BJ (cell line): ENCODE results near the gene LRMDA. TPM values are rescaled to one million over a fixed set of nuclear protein-coding genes. Genes with fewer than 3 reads are reported as not detected.

Experiments used
- CTCF ChIA-PET: fragments of 350-600 bp; formaldehyde crosslinking; extraction: SDS; loops from one replicate; lab custom pipeline; 2021; ENCODE audit warnings: antibody characterized with exemption, inconsistent platforms; lab: Yijun Ruan, JAX
- POLR2A ChIA-PET: fragments of 300-600 bp; sonication (Branson Sonifier 250); formaldehyde crosslinking; extraction: SDS; loops from one replicate; lab custom pipeline; 2021; ENCODE audit warnings: antibody characterized with exemption; lab: Charles Lee
- DNase-seq: peaks from one replicate; pipeline ENCODE4 v3.0.0-alpha.2; 2011; ENCODE audit warnings: low read depth
- H3K27me3 ChIP-seq: 2 replicates; pipeline ENCODE4 v1.6.0; 2011; ENCODE audit warnings: low read length; ENCODE audit not compliant: control insufficient read depth, insufficient read depth
- H3K36me3 ChIP-seq: 2 replicates; pipeline ENCODE4 v1.5.1; 2011; ENCODE audit warnings: low read length; ENCODE audit not compliant: control insufficient read depth, insufficient read depth
- H3K4me3 ChIP-seq: 2 replicates; pipeline ENCODE4 v1.5.1; 2011; ENCODE audit warnings: low read depth, mild to moderate bottlenecking, control low read depth, low read length
- polyA plus RNA-seq: library from polyadenylated mRNA; depleted of rRNA; stranded (reverse); fragments of >200 nt; gene quantifications from 2 replicates; pipeline ENCODE4 v1.2.3, GENCODE V29; 2011
- TF ChIP-seq, protein P1 (sequence below): IDR thresholded peaks from 2 replicates; pipeline ENCODE4 v1.5.1; 2011; ENCODE audit warnings: low read depth, mild to moderate bottlenecking, control low read depth, inconsistent platforms, low read length, moderate library complexity; ENCODE audit not compliant: insufficient read depth

Gene LRMDA
- polyA plus RNA-seq, 1 experiment = not detected

- POLR2A ChIA-PET = interaction anchor here (0.6 kb wide), 1 partner anchor 18 kb away, joined by 5 read pairs; no protein-coding TSS in a partner anchor
- TF ChIP-seq, protein P1, sequence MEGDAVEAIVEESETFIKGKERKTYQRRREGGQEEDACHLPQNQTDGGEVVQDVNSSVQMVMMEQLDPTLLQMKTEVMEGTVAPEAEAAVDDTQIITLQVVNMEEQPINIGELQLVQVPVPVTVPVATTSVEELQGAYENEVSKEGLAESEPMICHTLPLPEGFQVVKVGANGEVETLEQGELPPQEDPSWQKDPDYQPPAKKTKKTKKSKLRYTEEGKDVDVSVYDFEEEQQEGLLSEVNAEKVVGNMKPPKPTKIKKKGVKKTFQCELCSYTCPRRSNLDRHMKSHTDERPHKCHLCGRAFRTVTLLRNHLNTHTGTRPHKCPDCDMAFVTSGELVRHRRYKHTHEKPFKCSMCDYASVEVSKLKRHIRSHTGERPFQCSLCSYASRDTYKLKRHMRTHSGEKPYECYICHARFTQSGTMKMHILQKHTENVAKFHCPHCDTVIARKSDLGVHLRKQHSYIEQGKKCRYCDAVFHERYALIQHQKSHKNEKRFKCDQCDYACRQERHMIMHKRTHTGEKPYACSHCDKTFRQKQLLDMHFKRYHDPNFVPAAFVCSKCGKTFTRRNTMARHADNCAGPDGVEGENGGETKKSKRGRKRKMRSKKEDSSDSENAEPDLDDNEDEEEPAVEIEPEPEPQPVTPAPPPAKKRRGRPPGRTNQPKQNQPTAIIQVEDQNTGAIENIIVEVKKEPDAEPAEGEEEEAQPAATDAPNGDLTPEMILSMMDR = no peak
- CTCF ChIA-PET = interaction anchor here (0.6 kb wide), 1 partner anchor 76 kb away, joined by 3 read pairs; no protein-coding TSS in a partner anchor
- no peak for DNase-seq
- Histone ChIP-seq H3K36me3 (no peaks in the 10 kb centered on the region), H3K4me3 (no peak overlapping the region), H3K27me3 (no peaks in the 10 kb centered on the region; the same call in 1 of the 2 replicates)
Measured at GRCh38 chr10:75940742-75941141, 509.3 kb downstream of the LRMDA start.

DNA sequence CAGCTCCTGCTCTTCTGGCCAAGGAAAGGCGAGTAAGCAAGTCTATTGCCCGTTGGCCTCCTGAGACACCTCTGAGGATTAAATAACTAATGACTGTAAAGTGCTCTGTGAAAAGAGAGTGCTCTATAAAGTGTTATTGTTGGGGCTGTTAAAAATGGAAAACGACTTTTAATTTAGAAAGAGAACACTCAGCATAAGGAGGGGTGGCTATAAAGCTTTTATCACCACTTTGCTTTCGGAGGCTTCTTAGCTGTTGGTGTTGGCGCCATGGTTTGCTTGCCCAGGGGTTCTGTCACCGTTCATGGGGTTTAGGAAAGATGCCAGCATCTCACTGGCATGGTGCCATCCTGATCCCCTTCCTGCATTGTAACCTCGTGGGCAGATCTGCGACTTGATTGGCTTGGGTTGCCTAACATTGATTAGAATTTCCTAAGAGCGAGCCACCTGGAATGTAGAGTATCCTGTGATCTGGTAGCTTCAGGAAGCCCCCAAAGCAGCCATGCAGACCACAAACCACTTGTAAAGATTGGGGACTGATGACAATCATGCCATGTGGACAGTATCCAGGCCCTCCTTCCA lies 509.9 kb downstream of the LRMDA start:
- TF ChIP-seq, protein P1 = no peak
- no peaks in the 10 kb centered on the region for H3K36me3 ChIP-seq
- CTCF ChIA-PET = interaction anchor here (0.6 kb wide), 1 partner anchor 76 kb away, joined by 3 read pairs; no protein-coding TSS in a partner anchor
- no peaks in the 10 kb centered on the region; the same call in 1 of the 2 replicates for H3K27me3 ChIP-seq
- POLR2A ChIA-PET = interaction anchor here (0.6 kb wide), 1 partner anchor 18 kb away, joined by 5 read pairs; no protein-coding TSS in a partner anchor
- no peak for DNase-seq
- no peak overlapping the region for H3K4me3 ChIP-seq

DNA sequence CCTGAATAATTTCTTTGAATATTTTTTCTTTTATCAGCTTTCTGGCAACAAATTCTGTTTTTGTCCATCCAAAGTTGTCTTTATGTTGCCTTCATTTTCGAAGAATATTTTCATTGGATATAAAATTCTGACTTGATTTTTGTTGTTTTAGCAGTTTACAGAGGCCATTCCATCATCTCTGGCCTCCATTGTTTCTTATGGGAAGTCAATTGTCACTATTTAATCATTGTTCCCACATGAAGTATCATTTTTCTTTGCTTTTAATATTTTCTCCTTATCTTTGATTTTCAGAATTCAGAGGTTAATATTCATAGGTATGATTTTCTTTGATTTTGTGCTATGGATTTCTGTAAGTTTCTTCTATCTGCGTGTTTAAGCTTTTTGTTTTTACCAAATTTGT lies 512.6 kb downstream of the LRMDA start:
- TF ChIP-seq, protein P1 = no peak
- DNase-seq = no peak
- CTCF ChIA-PET = interaction anchor here (0.5 to 0.7 kb wide), 2 partner anchors 33 to 56 kb away, joined by 3 to 4 read pairs; no protein-coding TSS in a partner anchor
- Histone ChIP-seq H3K36me3 (no peaks in the 10 kb centered on the region), H3K27me3 (no peaks in the 10 kb centered on the region; the same call in none of the 2 replicates), H3K4me3 (no peak overlapping the region)
- POLR2A ChIA-PET = no interaction called here

- TF ChIP-seq, protein P1 = no peak
- no peaks in the 10 kb centered on the region for H3K36me3 ChIP-seq
- DNase-seq = no peak
- CTCF ChIA-PET = interaction anchor here (1.1 kb wide), 1 partner anchor 12 kb away, joined by 3 read pairs; no protein-coding TSS in a partner anchor
- POLR2A ChIA-PET = no interaction called here
- no peaks in the 10 kb centered on the region; the same call in 1 of the 2 replicates for H3K27me3 ChIP-seq
- H3K4me3 ChIP-seq = no peak overlapping the region
Measured at GRCh38 chr10:75948583-75948982, 517.2 kb downstream of the LRMDA start.

GRCh38 chr10:75950307-75950706 lies 518.9 kb downstream of the LRMDA start:
- Histone ChIP-seq H3K27me3 (no peaks in the 10 kb centered on the region; the same call in 1 of the 2 replicates), H3K4me3 (no peak overlapping the region), H3K36me3 (no peaks in the 10 kb centered on the region)
- POLR2A ChIA-PET = no interaction called here
- CTCF ChIA-PET = no interaction called here
- DNase-seq = no peak
- TF ChIP-seq, protein P1 = no peak
